ENCODE measurements around the gene IDH2. TPM values are rescaled to one million over a fixed set of nuclear protein-coding genes. Genes with fewer than 3 reads are reported as not detected.

Gene IDH2
- total RNA-seq, 1 experiment from 2014 or later = 94.1 TPM

DNA sequence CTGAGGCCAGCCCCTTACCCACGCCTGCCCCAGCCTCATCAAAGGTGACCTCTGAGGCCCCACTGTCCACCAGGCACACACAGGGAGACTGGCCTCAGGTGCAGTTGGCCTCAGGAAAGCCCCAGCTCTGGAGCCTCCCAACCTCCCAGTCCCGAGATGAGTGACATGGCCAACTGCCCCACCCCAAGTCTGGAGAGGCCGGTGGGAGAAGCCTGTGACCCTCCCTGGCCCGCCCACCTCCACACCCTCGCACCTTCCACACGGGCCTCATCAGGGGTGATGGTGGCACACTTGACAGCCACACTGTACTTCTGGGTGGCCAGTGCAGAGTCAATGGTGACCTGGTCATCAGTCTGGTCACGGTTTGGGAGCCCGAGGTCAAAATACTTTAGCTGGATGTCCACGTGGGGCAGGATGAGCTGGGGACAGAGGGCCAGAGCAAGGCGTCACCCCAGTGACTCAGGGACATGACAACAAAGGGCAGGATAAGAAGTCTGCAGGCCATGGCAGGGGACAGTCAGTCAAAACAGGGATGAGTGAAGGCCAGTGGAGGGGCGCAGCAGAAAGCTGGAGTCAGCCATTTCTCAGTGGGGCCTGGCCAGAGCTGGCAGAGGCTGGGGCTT, 11.9 kb downstream of the IDH2 start:
- intact Hi-C loops (cut with micrococcal nuclease) = no loop called here
- Histone ChIP-seq H3K9me3 (ENCODE audit: low read length) (no peaks in the 10 kb centered on the region), H4K20me1 (ENCODE audit: low read length) (no peaks in the 10 kb centered on the region), H3K36me3 (ENCODE audit: low read depth, low read length) (0 out of 2 replicates have a peak, but pooled peaks cover 5% of the 10 kb centered on the region), H3K4me1 (ENCODE audit: insufficient read depth, low read length) (no peaks in the 10 kb centered on the region), H3K79me2 (ENCODE audit: low read length) (no peaks in the 10 kb centered on the region), H2AFZ (ENCODE audit: low read length) (no peak overlapping the region), H3F3A (ENCODE audit: low read length, unreplicated experiment) (no peaks in the 10 kb centered on the region), H3K27ac (ENCODE audit: low read length) (no peak overlapping the region), H3K27me3 (ENCODE audit: low read length) (no peaks in the 10 kb centered on the region), H3K9ac (ENCODE audit: low read length) (no peak overlapping the region), H3K4me3 (ENCODE audit: low read length) (no peak overlapping the region), H3K9me2 (replicated peaks; ENCODE audit: low read length) (no peaks in the 10 kb centered on the region), H3K4me2 (ENCODE audit: low read length) (no peak overlapping the region)
- no TSS peak for BruUV-seq (replicated peaks)
- DNase-seq (no peak), ATAC-seq (no peak)
- TF ChIP-seq EZH2phosphoT487 (IDR thresholded peaks at IDR 0.05; ENCODE audit: borderline replicate concordance, low read length) (no peak), EZH2 (IDR thresholded peaks at IDR 0.05; ENCODE audit: low read length, unreplicated experiment) (no peak)
- TF ChIP-seq, protein P1, sequence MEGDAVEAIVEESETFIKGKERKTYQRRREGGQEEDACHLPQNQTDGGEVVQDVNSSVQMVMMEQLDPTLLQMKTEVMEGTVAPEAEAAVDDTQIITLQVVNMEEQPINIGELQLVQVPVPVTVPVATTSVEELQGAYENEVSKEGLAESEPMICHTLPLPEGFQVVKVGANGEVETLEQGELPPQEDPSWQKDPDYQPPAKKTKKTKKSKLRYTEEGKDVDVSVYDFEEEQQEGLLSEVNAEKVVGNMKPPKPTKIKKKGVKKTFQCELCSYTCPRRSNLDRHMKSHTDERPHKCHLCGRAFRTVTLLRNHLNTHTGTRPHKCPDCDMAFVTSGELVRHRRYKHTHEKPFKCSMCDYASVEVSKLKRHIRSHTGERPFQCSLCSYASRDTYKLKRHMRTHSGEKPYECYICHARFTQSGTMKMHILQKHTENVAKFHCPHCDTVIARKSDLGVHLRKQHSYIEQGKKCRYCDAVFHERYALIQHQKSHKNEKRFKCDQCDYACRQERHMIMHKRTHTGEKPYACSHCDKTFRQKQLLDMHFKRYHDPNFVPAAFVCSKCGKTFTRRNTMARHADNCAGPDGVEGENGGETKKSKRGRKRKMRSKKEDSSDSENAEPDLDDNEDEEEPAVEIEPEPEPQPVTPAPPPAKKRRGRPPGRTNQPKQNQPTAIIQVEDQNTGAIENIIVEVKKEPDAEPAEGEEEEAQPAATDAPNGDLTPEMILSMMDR (conservative IDR thresholded peaks at IDR 0.05; ENCODE audit: low read depth, low read length) = no peak
- CTCF ChIA-PET = no interaction called here
- POLR2A ChIA-PET (ENCODE audit: unreplicated experiment) = no interaction called here

DNA sequence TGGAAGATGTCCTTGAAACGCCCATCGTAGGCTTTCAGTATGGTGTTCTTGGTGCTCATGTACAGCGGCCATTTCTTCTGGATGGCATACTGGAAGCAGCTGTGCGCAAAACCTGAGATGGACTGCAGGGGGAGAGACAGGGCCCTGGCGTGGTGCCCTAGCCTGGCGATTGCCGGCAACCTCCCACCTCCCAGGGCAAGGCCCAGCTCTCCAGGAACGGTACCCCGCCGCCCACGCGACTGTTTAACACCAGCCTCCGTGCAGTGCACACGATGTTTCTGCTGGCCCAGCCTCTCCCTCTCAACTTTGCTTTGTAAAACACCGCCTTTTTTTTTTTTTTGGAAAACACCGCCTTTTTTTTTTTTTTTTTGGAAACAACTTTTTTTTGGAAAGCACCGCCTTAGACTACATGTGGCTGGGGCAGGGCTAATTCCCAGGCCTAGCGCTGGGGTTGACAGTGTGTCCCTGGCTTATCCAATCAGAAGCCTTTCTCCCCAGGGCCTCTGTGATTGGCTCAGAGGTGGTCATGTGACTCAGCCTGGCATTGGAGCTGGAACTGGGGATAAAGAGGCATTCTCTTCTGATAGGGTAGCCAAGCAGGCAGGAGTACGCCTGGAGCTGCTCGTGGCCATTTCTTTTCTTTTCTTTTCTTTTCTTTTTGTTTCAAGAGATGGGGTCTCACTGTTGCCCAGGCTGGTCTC, 14.7 kb downstream of the IDH2 start:
- Histone ChIP-seq H3K9ac (ENCODE audit: low read length) (no peak overlapping the region), H3K9me2 (replicated peaks; ENCODE audit: low read length) (no peaks in the 10 kb centered on the region), H3K36me3 (ENCODE audit: low read depth, low read length) (0 out of 2 replicates have a peak, but pooled peaks cover 5% of the 10 kb centered on the region), H3K4me2 (ENCODE audit: low read length) (no peak overlapping the region), H2AFZ (ENCODE audit: low read length) (no peak overlapping the region), H3K27me3 (ENCODE audit: low read length) (no peaks in the 10 kb centered on the region), H3K9me3 (ENCODE audit: low read length) (no peaks in the 10 kb centered on the region), H4K20me1 (ENCODE audit: low read length) (no peaks in the 10 kb centered on the region), H3K4me3 (ENCODE audit: low read length) (no peak overlapping the region), H3K27ac (ENCODE audit: low read length) (no peak overlapping the region), H3F3A (ENCODE audit: low read length, unreplicated experiment) (no peaks in the 10 kb centered on the region), H3K4me1 (ENCODE audit: insufficient read depth, low read length) (no peaks in the 10 kb centered on the region), H3K79me2 (ENCODE audit: low read length) (no peaks in the 10 kb centered on the region)
- intact Hi-C loops (cut with micrococcal nuclease) = loop anchor here (5.0 kb wide), 2 partner anchors 190 to 345 kb away; no protein-coding TSS in a partner anchor
- BruUV-seq (replicated peaks) = no TSS peak
- DNase-seq (peak; percentile 48), ATAC-seq (peak; percentile 31; the same call in 1 of the 2 replicates)
- ChIA-PET CTCF (interaction anchor here (0.5 kb wide), 1 partner anchor 200 kb away, joined by 3 read pairs; no protein-coding TSS in a partner anchor), POLR2A (ENCODE audit: unreplicated experiment) (no interaction called here)
- TF ChIP-seq EZH2phosphoT487 (IDR thresholded peaks at IDR 0.05; ENCODE audit: borderline replicate concordance, low read length) (no peak), EZH2 (IDR thresholded peaks at IDR 0.05; ENCODE audit: low read length, unreplicated experiment) (no peak)
- TF ChIP-seq, protein P1 (conservative IDR thresholded peaks at IDR 0.05; ENCODE audit: low read depth, low read length) = no peak
